ENCODE measurements around the gene BBX.

Gene BBX

DNA sequence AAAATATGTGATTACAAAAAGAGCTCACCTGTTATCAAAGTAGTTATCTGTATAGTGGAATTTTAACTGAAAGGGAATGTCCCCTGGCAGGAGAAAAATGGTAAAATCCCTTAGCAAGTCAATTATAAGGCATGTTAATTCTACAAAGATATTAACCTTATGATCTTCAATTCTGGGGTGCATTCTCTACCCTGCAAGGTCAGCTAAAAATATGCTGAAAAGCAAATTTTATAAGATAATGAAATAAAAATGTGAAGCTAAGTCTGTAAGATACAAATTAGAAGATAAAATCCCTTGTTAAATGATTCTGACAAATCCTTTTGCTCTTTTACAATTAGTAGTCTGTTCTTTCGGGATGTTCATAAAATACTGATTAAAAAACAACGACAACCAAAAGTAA is 109.8 kb downstream of the BBX start:
- H3K4me3 ChIP-seq (ENCODE audit: low read length): no peak overlapping the region
- TF ChIP-seq, protein P1, sequence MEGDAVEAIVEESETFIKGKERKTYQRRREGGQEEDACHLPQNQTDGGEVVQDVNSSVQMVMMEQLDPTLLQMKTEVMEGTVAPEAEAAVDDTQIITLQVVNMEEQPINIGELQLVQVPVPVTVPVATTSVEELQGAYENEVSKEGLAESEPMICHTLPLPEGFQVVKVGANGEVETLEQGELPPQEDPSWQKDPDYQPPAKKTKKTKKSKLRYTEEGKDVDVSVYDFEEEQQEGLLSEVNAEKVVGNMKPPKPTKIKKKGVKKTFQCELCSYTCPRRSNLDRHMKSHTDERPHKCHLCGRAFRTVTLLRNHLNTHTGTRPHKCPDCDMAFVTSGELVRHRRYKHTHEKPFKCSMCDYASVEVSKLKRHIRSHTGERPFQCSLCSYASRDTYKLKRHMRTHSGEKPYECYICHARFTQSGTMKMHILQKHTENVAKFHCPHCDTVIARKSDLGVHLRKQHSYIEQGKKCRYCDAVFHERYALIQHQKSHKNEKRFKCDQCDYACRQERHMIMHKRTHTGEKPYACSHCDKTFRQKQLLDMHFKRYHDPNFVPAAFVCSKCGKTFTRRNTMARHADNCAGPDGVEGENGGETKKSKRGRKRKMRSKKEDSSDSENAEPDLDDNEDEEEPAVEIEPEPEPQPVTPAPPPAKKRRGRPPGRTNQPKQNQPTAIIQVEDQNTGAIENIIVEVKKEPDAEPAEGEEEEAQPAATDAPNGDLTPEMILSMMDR (conservative IDR thresholded peaks at IDR 0.05; ENCODE audit: low read depth, low read length): no peak
- no peak for DNase-seq (ENCODE audit: low read depth)

DNA sequence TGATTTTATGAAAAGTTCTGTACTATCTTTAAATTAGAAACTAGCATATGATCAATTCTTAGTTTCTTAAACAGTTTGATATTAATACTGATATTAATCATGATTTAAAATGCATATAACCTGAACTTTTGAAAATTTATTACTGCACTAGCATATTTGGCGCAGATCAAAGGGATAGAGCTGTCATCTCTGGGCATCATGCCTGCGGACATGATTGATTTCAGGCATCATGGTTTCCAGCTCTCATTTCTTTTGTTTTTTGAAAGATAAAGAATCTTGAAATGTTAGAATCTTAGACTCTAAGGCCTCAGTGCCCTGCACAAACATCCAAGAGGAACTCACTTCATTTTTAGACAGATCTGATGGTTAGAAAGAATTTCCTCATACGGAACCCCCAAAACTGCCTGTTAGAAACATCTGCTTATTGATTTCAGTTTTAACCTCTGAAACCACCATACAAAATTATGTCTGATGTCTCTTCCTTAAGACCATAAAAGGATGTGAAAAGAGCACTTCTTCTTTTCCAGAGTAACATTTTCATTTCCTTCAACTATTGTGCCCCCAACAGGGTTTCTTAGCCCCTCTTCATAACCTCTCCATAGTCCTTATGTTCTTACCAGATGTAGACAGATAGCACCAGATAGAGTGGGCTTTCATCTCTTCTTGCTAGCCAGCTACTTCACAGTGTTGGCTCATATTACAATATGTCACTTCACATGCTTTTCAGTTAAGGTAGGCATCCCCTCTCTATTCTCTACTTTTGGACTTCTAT is 110.8 kb downstream of the BBX start:
- H3K4me3 ChIP-seq (ENCODE audit: low read length): no peak overlapping the region
- TF ChIP-seq, protein P1 (conservative IDR thresholded peaks at IDR 0.05; ENCODE audit: low read depth, low read length): no peak

DNA sequence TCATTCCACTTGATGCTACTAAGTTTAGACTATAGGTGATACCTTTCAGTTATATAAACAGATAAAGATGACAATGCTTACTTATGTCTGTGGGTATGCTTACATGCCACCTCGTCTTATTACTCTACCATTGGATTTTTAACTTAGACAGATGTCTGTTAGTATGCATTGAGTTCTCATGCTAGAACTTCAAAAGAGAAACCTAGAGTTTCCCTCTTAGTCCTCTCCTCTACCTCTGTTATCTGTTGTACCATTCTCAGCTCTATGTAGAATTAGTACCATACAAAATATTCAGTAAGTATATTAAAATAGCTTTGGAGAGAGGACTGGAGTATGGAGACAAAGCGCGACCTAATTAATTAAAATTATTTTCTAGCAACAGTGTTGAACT is 111.3 kb downstream of the BBX start:
- no peak for DNase-seq (ENCODE audit: low read depth)
- H3K4me3 ChIP-seq (ENCODE audit: low read length): no peak overlapping the region
- TF ChIP-seq, protein P1 (conservative IDR thresholded peaks at IDR 0.05; ENCODE audit: low read depth, low read length): no peak

More for the DNA sequence above, 110.8 kb downstream of the BBX start:
- no peak for DNase-seq (ENCODE audit: low read depth)

DNA sequence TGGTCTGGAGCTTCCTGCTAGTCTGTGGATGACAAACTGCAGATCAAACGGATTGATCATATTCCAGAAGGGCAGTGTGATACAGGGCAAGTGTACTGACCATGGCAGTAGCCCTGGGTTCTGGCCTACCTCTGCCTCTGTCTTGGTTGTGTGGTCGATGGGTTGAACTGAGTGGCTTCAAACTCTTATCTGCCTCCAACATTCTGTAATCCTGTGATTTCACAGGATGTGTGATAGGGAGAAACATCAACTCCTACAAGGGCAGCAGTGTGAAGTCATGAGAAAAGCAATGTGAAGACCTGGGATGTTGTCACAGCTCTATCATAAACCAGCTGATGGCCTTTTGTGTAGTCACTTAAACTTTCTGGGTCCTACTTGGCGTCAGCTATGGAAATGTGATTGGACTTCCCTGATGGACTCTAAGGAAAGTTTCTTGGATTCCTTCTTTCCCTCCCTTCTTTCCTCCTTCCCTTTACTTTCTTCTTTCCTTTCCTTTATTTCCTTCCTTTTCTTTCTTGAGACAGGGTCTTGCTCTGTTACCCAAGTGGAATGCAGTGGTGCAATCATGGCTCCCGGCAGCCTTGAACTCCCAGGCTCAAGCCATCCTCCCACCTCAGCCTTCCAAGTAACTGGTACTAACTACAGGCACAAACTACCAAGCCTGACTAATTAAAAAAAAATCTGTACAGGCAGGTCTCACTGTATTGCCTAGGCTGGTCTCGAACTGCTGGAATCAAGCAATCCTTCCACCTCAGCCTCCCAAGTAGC is 114.8 kb downstream of the BBX start:
- TF ChIP-seq, protein P1 (conservative IDR thresholded peaks at IDR 0.05; ENCODE audit: low read depth, low read length): no peak
- H3K4me3 ChIP-seq (ENCODE audit: low read length): no peak overlapping the region
- no peak for DNase-seq (ENCODE audit: low read depth)

DNA sequence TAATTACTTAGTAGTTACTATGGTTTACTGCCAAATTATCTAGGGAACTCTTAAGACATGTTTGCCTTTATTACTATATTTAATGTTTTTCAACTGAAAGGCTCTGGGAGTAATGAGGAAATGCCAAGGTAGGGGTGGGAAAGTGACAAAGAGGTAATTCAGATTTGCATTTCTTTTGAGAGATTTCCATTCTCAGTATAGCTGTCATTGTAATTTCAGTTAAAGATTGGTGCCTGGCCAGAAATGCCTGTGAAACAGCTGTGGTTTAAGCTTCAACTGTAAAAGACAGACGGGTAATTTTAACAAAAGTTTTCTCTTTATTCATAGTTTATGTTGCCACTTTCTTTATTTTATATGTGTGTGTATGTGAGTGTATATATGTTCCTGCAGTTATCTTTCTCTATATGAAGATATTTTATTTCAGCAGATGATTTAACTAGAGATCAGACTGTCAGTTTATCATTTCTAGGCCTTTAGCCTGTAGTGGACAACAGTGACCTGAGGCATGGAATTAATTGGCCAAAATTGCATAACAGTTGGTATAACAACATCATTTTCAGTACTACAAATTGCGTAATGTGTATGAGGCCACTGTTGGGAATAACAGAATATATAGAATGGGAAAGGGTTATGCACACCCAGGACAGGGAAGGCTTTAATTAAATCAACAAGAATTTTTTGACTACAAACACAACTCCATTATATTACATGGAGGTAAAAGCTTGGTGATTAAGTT is 119.0 kb downstream of the BBX start:
- no peak for DNase-seq (ENCODE audit: low read depth)

DNA sequence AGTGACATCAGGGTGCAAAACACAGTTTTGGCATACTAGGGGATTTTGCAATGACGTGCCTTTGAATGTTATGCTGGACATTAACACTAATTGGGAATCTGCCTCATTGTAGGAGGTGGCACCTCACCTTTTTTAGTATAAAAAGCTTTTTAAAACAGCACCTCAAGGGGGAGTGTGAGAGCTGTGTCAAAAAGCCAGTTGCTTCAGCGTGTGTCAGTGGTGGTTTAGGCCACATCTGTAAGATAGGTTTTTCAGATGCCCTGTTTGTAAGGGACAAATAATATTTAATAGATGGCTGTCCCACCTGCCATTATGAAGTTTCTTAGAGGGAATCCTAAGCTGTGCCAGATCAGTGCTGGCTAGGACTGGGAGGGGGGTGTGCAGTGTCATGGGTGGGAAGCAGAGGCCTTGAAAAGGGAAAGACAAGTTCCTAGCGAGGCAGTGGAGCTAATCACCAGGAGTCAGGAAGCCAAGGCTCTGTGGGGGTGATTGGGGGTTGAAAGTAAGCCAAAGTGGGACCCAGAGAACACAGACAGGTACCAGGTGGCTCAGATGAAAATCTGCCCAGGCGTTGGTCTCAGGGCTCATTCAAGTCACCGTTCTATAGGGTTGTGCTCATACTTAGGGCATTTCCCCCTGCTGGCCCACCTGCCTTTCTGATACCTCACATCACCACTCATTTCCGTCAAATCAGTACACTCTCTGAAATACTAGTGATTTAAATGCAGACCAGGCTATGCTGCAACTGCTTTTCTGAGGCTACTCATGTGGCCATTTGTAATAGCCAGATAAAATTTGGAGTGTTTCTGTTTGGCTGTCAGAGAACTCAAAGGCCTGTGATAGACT is 120.5 kb downstream of the BBX start:
- DNase-seq (ENCODE audit: low read depth): no peak
- H3K4me3 ChIP-seq (ENCODE audit: low read length): no peak overlapping the region
- TF ChIP-seq, protein P1 (conservative IDR thresholded peaks at IDR 0.05; ENCODE audit: low read depth, low read length): peak; percentile 54

More for the DNA sequence above, 119.0 kb downstream of the BBX start:
- no peak overlapping the region for H3K4me3 ChIP-seq (ENCODE audit: low read length)
- TF ChIP-seq, protein P1 (conservative IDR thresholded peaks at IDR 0.05; ENCODE audit: low read depth, low read length): no peak
